ENCODE measurements around the gene CCSER1. TPM values are rescaled to one million over a fixed set of nuclear protein-coding genes. Genes with fewer than 3 reads are reported as not detected.

Gene CCSER1
- total and polyA plus RNA-seq, 2 experiments from 2014 or later: 5.2 to 23.4 TPM

GRCh38 chr4:90580326-90580725 lies 453.1 kb downstream of the CCSER1 start:
- Histone ChIP-seq H3K4me1 (ENCODE audit: insufficient read depth) (no peaks in the 10 kb centered on the region), H3K4me3 (no peak overlapping the region), H3K36me3 (replicated peaks; ENCODE audit: insufficient read depth, low read depth) (no peaks in the 10 kb centered on the region), H4K20me1 (ENCODE audit: insufficient read depth, poor library complexity, severe bottlenecking) (no peaks in the 10 kb centered on the region), H2AFZ (no peak overlapping the region), H3K9me3 (ENCODE audit: low read depth) (no peaks in the 10 kb centered on the region), H3K9me2 (replicated peaks; ENCODE audit: insufficient read depth) (no peaks in the 10 kb centered on the region), H3K27ac (no peak overlapping the region), H3K79me2 (no peaks in the 10 kb centered on the region), H3K27me3 (no peaks in the 10 kb centered on the region), H3K4me2 (no peak overlapping the region)
- DNase-seq (ENCODE audit: low spot score): no peak
- 50% methylated on average over 1 of the region's 1 CpG for WGBS (ENCODE audit: low lambda C conversion rate, missing lambda C conversion rate)
- no peak for TF ChIP-seq CTCF (IDR thresholded peaks at IDR 0.05; ENCODE audit: poor library complexity)
- no peak for TF ChIP-seq EZH2phosphoT487 (IDR thresholded peaks at IDR 0.05; ENCODE audit: low read depth, severe bottlenecking, unreplicated experiment)
- no peak for TF ChIP-seq EZH2 (IDR thresholded peaks at IDR 0.05; ENCODE audit: borderline replicate concordance)

DNA sequence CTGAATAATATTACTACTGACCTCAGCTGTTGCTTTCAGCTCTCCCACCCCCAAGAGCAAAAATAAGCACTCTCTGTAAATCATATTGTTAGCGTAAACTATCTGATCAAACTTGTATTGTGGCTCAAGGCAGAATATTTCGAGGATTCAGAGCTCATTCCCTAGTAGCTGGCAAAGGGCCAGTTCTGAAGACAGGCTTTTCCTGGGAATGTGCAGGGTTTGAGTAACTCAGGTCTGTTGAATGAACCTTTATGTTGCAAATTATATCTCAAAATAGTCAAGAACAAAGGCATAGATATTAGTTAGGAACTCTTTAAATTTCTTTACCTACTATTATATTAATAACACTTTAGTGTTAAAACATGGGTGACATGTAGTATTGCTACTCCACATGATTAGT lies 454.9 kb downstream of the CCSER1 start:
- WGBS (ENCODE audit: low lambda C conversion rate, missing lambda C conversion rate): 59% methylated on average over 2 of the region's 2 CpGs

DNA sequence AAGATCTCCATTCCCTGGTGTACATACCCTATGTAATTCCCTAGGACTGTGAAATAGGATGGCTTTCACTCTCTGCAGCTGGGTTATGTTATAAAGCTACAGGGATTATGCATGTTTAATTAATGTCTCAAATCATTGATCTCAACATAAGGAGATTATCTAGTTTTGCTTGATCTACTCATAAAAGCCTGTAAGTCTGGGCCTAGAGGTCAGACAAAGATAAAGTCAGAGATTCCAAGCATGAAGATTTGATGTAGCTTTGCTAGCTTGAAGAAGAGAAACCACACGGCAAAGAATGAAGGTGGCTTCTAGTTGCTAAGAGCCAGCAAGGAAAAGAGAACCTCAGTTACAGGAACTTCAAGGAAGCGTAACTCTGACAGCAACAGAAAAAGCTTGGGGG lies 456.9 kb downstream of the CCSER1 start:
- Histone ChIP-seq H3K36me3 (replicated peaks; ENCODE audit: insufficient read depth, low read depth) (no peaks in the 10 kb centered on the region), H3K79me2 (no peaks in the 10 kb centered on the region), H3K9me3 (ENCODE audit: low read depth) (no peaks in the 10 kb centered on the region), H3K27ac (no peak overlapping the region), H2AFZ (no peak overlapping the region), H4K20me1 (ENCODE audit: insufficient read depth, poor library complexity, severe bottlenecking) (no peaks in the 10 kb centered on the region), H3K9me2 (replicated peaks; ENCODE audit: insufficient read depth) (no peaks in the 10 kb centered on the region), H3K4me1 (ENCODE audit: insufficient read depth) (no peaks in the 10 kb centered on the region), H3K27me3 (no peaks in the 10 kb centered on the region), H3K4me2 (no peak overlapping the region), H3K4me3 (no peak overlapping the region)
- 66% methylated on average over 2 of the region's 2 CpGs for WGBS (ENCODE audit: low lambda C conversion rate, missing lambda C conversion rate)
- DNase-seq (ENCODE audit: low spot score): no peak
- TF ChIP-seq CTCF (IDR thresholded peaks at IDR 0.05; ENCODE audit: poor library complexity): no peak
- TF ChIP-seq EZH2phosphoT487 (IDR thresholded peaks at IDR 0.05; ENCODE audit: low read depth, severe bottlenecking, unreplicated experiment): no peak
- no peak for TF ChIP-seq EZH2 (IDR thresholded peaks at IDR 0.05; ENCODE audit: borderline replicate concordance)

More for the DNA sequence above, 454.9 kb downstream of the CCSER1 start:
- no peak for DNase-seq (ENCODE audit: low spot score)
- H3K4me3 ChIP-seq: no peak overlapping the region
- H3K4me2 ChIP-seq: no peak overlapping the region
- no peaks in the 10 kb centered on the region for H4K20me1 ChIP-seq (ENCODE audit: insufficient read depth, poor library complexity, severe bottlenecking)
- H3K4me1 ChIP-seq (ENCODE audit: insufficient read depth): no peaks in the 10 kb centered on the region
- H3K27ac ChIP-seq: no peak overlapping the region
- no peaks in the 10 kb centered on the region for H3K27me3 ChIP-seq
- no peaks in the 10 kb centered on the region for H3K36me3 ChIP-seq (replicated peaks; ENCODE audit: insufficient read depth, low read depth)
- no peaks in the 10 kb centered on the region for H3K79me2 ChIP-seq
- no peaks in the 10 kb centered on the region for H3K9me3 ChIP-seq (ENCODE audit: low read depth)
- TF ChIP-seq EZH2phosphoT487 (IDR thresholded peaks at IDR 0.05; ENCODE audit: low read depth, severe bottlenecking, unreplicated experiment) (no peak), CTCF (IDR thresholded peaks at IDR 0.05; ENCODE audit: poor library complexity) (no peak), EZH2 (IDR thresholded peaks at IDR 0.05; ENCODE audit: borderline replicate concordance) (no peak)
- H2AFZ ChIP-seq: no peak overlapping the region
- H3K9me2 ChIP-seq (replicated peaks; ENCODE audit: insufficient read depth): no peaks in the 10 kb centered on the region

- H3K79me2 ChIP-seq: no peaks in the 10 kb centered on the region
- no peak overlapping the region for H3K4me2 ChIP-seq
- no peaks in the 10 kb centered on the region for H3K27me3 ChIP-seq
- H2AFZ ChIP-seq: no peak overlapping the region
- 92% methylated on average over 8 of the region's 8 CpGs for WGBS (ENCODE audit: low lambda C conversion rate, missing lambda C conversion rate)
- no peak overlapping the region for H3K4me3 ChIP-seq
- no peak for DNase-seq (ENCODE audit: low spot score)
- no peaks in the 10 kb centered on the region for H3K4me1 ChIP-seq (ENCODE audit: insufficient read depth)
- H4K20me1 ChIP-seq (ENCODE audit: insufficient read depth, poor library complexity, severe bottlenecking): no peaks in the 10 kb centered on the region
- TF ChIP-seq EZH2phosphoT487 (IDR thresholded peaks at IDR 0.05; ENCODE audit: low read depth, severe bottlenecking, unreplicated experiment) (no peak), CTCF (IDR thresholded peaks at IDR 0.05; ENCODE audit: poor library complexity) (no peak), EZH2 (IDR thresholded peaks at IDR 0.05; ENCODE audit: borderline replicate concordance) (no peak)
- H3K9me2 ChIP-seq (replicated peaks; ENCODE audit: insufficient read depth): no peaks in the 10 kb centered on the region
- no peak overlapping the region for H3K27ac ChIP-seq
- H3K9me3 ChIP-seq (ENCODE audit: low read depth): no peaks in the 10 kb centered on the region
- no peaks in the 10 kb centered on the region for H3K36me3 ChIP-seq (replicated peaks; ENCODE audit: insufficient read depth, low read depth)
Measured at GRCh38 chr4:90585961-90586360, 458.8 kb downstream of the CCSER1 start.

All from hepatocyte (in vitro differentiated cells).